T-helper 17 cell (primary cell): Measurements from ENCODE around the gene HTT-AS. TPM values are rescaled to one million over a fixed set of nuclear protein-coding genes. Genes with fewer than 3 reads are reported as not detected.

Experiments
- ATAC-seq: fragments of 150-1000 bp; cut with Tn5 transposase; 2 replicates; pipeline ENCODE4 v1.10.0; 2021; ENCODE audit warnings: mild to moderate bottlenecking, moderate library complexity
- DNase-seq, 3 donors: peaks; one replicate each; pipeline versions ENCODE4 v3.0.0 to v3.0.0-alpha.2; 2020 to 2021
- H3K9me3 ChIP-seq: one replicate; pipeline ENCODE4 v1.7.0; 2013; ENCODE audit warnings: low read length, mild to moderate bottlenecking; ENCODE audit not compliant: control insufficient read depth, poor library complexity, severe bottlenecking
- H3K27ac Mint-ChIP-seq: one replicate; pipeline ENCODE4 v1.8.0; 2022; ENCODE audit warnings: mild to moderate bottlenecking, moderate library complexity, mixed read lengths
- H3K27me3 Mint-ChIP-seq: one replicate; pipeline ENCODE4 v1.8.0; 2022; ENCODE audit warnings: mixed read lengths
- H3K36me3 Mint-ChIP-seq: one replicate; pipeline ENCODE4 v1.8.0; 2022; ENCODE audit warnings: low read depth, mixed read lengths
- H3K4me1 Mint-ChIP-seq: one replicate; pipeline ENCODE4 v1.8.0; 2022; ENCODE audit warnings: mild to moderate bottlenecking, mixed read lengths
- H3K4me3 Mint-ChIP-seq: one replicate; pipeline ENCODE4 v1.8.0; 2022; ENCODE audit warnings: mild to moderate bottlenecking, moderate library complexity, mixed read lengths
- total RNA-seq, 4 donors: library from RNA in 2 of 4; stranded (reverse) in 2 of 4; gene quantifications; one replicate each; pipeline ENCODE4 v1.2.3 and lab custom pipeline; 2022 to 2026

Gene HTT-AS
- total RNA-seq, 2 donors from 2014 or later = not detected

- H3K27me3 Mint-ChIP-seq = no peaks in the 10 kb centered on the region
- peaks cover 32% of the 10 kb centered on the region for H3K4me1 Mint-ChIP-seq
- no peaks in the 10 kb centered on the region for H3K9me3 ChIP-seq
- H3K36me3 Mint-ChIP-seq = no peaks in the 10 kb centered on the region
- no peak overlapping the region for H3K4me3 Mint-ChIP-seq
- DNase-seq = no peak
- ATAC-seq = no peak
- no peak overlapping the region for H3K27ac Mint-ChIP-seq
Observed at GRCh38 chr4:3077796-3078195, 3.5 kb upstream of the HTT-AS start.

- H3K9me3 ChIP-seq = no peaks in the 10 kb centered on the region
- H3K36me3 Mint-ChIP-seq = no peaks in the 10 kb centered on the region
- DNase-seq = no peak
- peak overlapping the region; percentile 65 for H3K27ac Mint-ChIP-seq
- H3K4me1 Mint-ChIP-seq = peaks cover 29% of the 10 kb centered on the region
- no peaks in the 10 kb centered on the region for H3K27me3 Mint-ChIP-seq
- ATAC-seq = no peak
- peak overlapping the region; percentile 94 for H3K4me3 Mint-ChIP-seq
Observed at GRCh38 chr4:3075652-3075981, 1.3 kb upstream of the HTT-AS start.

DNA sequence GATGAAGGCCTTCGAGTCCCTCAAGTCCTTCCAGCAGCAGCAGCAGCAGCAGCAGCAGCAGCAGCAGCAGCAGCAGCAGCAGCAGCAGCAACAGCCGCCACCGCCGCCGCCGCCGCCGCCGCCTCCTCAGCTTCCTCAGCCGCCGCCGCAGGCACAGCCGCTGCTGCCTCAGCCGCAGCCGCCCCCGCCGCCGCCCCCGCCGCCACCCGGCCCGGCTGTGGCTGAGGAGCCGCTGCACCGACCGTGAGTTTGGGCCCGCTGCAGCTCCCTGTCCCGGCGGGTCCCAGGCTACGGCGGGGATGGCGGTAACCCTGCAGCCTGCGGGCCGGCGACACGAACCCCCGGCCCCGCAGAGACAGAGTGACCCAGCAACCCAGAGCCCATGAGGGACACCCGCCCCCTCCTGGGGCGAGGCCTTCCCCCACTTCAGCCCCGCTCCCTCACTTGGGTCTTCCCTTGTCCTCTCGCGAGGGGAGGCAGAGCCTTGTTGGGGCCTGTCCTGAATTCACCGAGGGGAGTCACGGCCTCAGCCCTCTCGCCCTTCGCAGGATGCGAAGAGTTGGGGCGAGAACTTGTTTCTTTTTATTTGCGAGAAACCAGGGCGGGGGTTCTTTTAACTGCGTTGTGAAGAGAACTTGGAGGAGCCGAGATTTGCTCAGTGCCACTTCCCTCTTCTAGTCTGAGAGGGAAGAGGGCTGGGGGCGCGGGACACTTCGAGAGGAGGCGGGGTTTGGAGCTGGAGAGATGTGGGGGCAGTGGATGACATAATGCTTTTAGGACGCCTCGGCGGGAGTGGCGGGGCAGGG, 711 bp upstream of the HTT-AS start:
- H3K4me1 Mint-ChIP-seq = peaks cover 26% of the 10 kb centered on the region
- DNase-seq (peak in 2 of 3 donors; percentile 45 to 49), ATAC-seq (peak; percentile 22)
- H3K27ac Mint-ChIP-seq = peak overlapping the region; percentile 65
- peak overlapping the region; percentile 94 for H3K4me3 Mint-ChIP-seq
- H3K9me3 ChIP-seq = no peaks in the 10 kb centered on the region
- H3K36me3 Mint-ChIP-seq = no peaks in the 10 kb centered on the region
- H3K27me3 Mint-ChIP-seq = no peaks in the 10 kb centered on the region

DNA sequence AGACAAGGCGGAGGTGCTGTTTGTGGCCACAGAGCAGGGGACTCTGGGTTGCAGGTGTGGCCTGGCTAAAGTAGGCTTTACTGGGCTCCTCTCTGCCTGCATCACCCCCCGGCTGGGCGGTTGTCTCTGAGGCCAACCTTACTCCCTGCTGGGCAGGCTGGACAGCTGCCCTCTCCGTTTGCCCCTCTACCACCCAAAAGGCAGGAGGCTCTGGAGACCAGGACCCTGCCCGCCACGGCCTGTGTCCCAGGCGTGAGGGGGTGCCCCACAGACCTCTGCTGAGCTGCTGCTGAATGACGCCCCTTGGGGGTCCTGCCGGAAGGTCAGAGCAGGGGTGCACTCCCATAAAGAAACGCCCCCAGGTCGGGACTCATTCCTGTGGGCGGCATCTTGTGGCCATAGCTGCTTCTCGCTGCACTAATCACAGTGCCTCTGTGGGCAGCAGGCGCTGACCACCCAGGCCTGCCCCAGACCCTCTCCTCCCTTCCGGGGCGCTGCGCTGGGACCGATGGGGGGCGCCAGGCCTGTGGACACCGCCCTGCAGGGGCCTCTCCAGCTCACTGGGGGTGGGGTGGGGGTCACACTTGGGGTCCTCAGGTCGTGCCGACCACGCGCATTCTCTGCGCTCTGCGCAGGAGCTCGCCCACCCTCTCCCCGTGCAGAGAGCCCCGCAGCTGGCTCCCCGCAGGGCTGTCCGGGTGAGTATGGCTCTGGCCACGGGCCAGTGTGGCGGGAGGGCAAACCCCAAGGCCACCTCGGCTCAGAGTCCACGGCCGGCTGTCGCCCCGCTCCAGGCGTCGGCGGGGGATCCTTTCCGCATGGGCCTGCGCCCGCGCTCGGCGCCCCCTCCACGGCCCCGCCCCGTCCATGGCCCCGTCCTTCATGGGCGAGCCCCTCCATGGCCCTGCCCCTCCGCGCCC, 920 bp downstream of the HTT-AS start:
- ATAC-seq = no peak
- H3K9me3 ChIP-seq = no peaks in the 10 kb centered on the region
- Mint-ChIP-seq H3K4me1 (peaks cover 16% of the 10 kb centered on the region), H3K4me3 (peak overlapping the region; percentile 19), H3K27ac (no peak overlapping the region), H3K36me3 (no peaks in the 10 kb centered on the region), H3K27me3 (no peaks in the 10 kb centered on the region)
- DNase-seq = peak in 1 of 3 donors; percentile 21

DNA sequence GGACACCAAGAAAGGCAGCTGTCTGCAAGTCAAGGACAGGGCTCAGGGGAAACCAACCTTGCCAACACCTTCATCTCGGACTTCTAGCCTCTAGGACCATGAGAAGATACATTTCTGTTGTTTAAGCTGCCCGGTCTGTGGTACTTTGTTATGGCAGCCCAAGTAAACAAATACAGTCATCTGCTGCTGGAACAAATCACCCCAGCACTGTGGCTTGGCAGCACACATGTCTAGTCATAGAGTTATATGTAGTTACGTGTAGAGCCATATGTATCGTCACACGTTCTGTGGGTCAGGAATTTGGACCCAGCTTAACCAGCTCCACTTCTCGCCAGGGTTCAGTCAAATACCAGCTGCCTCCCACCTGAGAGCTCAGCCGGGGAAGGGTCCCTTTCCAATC, 2.5 kb downstream of the HTT-AS start:
- no peak overlapping the region for H3K27ac Mint-ChIP-seq
- no peaks in the 10 kb centered on the region for H3K9me3 ChIP-seq
- ATAC-seq (no peak), DNase-seq (no peak)
- H3K27me3 Mint-ChIP-seq = no peaks in the 10 kb centered on the region
- H3K4me1 Mint-ChIP-seq = peaks cover 10% of the 10 kb centered on the region
- no peaks in the 10 kb centered on the region for H3K36me3 Mint-ChIP-seq
- no peak overlapping the region for H3K4me3 Mint-ChIP-seq

DNA sequence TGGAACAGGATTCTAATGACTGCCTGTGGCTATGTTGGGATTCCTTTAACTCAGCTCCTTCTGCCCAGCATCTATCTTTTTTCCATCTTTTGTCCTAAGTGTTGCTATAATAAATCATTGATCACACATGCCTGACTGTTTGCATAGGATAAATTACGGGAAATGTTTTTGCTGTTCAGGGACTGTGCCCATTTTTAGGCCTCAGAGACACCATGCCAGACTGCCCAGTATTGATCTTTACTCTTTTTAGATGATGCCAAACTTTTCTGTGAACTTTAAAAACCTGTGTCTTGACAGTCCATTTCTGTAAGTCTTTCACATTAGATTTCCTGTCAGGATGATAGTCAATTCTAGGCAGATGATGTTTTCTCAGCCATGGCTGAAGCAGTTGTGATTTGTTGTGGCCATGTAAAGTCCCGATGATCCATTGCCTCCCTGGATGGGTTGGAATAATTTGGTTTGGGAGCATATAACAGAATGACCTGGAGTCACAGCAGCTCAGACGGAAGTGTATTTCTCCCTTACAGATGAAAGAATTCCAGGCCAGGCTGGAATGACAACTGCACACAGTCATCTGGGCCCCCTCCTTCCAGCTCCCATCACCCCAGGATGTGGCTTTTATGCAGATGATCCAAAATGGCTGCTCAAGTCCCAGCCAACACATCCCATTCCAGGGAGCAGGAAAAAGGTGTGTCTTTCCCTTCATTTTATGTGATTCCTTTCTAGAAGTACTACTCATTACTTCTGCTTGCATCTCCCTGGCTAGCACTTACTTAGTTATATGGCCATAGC, 3.4 kb downstream of the HTT-AS start:
- no peaks in the 10 kb centered on the region for H3K9me3 ChIP-seq
- no peaks in the 10 kb centered on the region for H3K27me3 Mint-ChIP-seq
- peaks cover 9% of the 10 kb centered on the region for H3K4me1 Mint-ChIP-seq
- H3K36me3 Mint-ChIP-seq = no peaks in the 10 kb centered on the region
- no peak for ATAC-seq
- DNase-seq = no peak
- no peak overlapping the region for H3K4me3 Mint-ChIP-seq
- H3K27ac Mint-ChIP-seq = no peak overlapping the region

DNA sequence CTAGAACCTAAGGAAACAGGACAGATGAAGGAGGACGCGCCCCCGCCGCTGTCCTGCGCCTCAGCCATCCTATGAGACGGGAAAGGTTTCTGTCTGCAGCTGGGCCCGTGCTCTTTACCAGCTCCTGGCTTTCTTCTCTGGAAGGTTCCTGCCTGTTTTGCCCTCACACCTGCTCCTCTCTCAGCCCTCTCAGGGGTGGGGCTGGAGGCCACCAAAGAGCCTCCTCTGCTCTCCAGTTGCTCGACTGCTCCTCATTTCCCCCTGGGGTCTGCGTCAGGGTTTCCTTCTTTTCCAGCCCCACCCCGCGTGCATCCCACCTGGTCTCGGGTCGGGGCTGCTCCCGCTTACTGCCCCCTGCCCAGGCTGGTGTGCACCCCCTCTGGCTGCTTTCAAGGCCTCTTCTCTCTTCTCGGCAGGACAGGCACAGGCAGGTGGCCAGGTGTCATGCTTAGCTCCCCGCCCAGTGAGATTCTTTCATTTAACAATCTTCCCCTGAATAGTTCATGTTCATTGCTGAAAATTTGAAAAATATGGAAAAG, 4.6 kb downstream of the HTT-AS start:
- H3K9me3 ChIP-seq = no peaks in the 10 kb centered on the region
- Mint-ChIP-seq H3K4me3 (peak overlapping the region; percentile 53), H3K27me3 (peaks cover 6% of the 10 kb centered on the region), H3K4me1 (peaks cover 2% of the 10 kb centered on the region), H3K36me3 (no peaks in the 10 kb centered on the region), H3K27ac (no peak overlapping the region)
- ATAC-seq = no peak
- no peak for DNase-seq

GRCh38 chr4:3067473-3068001, 6.8 kb downstream of the HTT-AS start:
- Mint-ChIP-seq H3K36me3 (peaks cover 2% of the 10 kb centered on the region), H3K27ac (no peak overlapping the region), H3K4me1 (peaks cover 7% of the 10 kb centered on the region), H3K27me3 (peaks cover 16% of the 10 kb centered on the region), H3K4me3 (no peak overlapping the region)
- DNase-seq (no peak), ATAC-seq (no peak)
- H3K9me3 ChIP-seq = no peaks in the 10 kb centered on the region

GRCh38 chr4:3066836-3067400, 7.4 kb downstream of the HTT-AS start:
- Mint-ChIP-seq H3K27me3 (peaks cover 18% of the 10 kb centered on the region), H3K4me3 (no peak overlapping the region), H3K36me3 (peaks cover 2% of the 10 kb centered on the region), H3K27ac (no peak overlapping the region), H3K4me1 (peaks cover 7% of the 10 kb centered on the region)
- ATAC-seq = no peak
- no peak for DNase-seq
- no peaks in the 10 kb centered on the region for H3K9me3 ChIP-seq

GRCh38 chr4:3065551-3065950, 8.8 kb downstream of the HTT-AS start:
- Mint-ChIP-seq H3K27ac (no peak overlapping the region), H3K4me1 (peaks cover 7% of the 10 kb centered on the region), H3K36me3 (peaks cover 2% of the 10 kb centered on the region), H3K4me3 (no peak overlapping the region), H3K27me3 (peaks cover 25% of the 10 kb centered on the region)
- DNase-seq (no peak), ATAC-seq (no peak)
- no peaks in the 10 kb centered on the region for H3K9me3 ChIP-seq

DNA sequence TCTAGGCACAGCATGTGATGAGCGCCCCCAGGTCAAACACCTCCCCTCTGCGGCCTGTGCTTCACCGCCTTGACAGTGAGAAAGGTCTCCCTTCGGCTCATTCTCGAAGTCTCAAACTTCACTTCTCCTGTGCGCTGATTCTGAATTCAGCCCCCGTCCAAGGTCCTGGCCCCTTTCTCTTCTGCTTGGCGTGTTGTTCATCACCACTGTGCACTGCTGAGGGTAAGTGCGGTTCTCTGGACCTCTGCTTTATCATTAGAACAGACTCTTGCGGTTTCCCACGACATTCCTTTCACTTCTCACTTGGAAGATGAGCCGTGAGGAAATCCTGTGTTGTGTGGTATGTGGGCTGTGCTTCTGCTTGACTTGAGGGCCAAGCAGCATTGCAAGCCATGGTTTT, 11.9 kb downstream of the HTT-AS start:
- Mint-ChIP-seq H3K4me1 (peaks cover 12% of the 10 kb centered on the region), H3K4me3 (no peak overlapping the region), H3K27ac (no peak overlapping the region), H3K36me3 (peaks cover 5% of the 10 kb centered on the region), H3K27me3 (peaks cover 33% of the 10 kb centered on the region)
- no peaks in the 10 kb centered on the region for H3K9me3 ChIP-seq
- DNase-seq (no peak), ATAC-seq (no peak)

GRCh38 chr4:3060946-3061345, 13.4 kb downstream of the HTT-AS start:
- ATAC-seq (no peak), DNase-seq (no peak)
- Mint-ChIP-seq H3K36me3 (peaks cover 5% of the 10 kb centered on the region), H3K27ac (peak overlapping the region; percentile 77), H3K4me1 (peaks cover 12% of the 10 kb centered on the region), H3K4me3 (no peak overlapping the region), H3K27me3 (peaks cover 33% of the 10 kb centered on the region)
- no peaks in the 10 kb centered on the region for H3K9me3 ChIP-seq
